ENCODE measurements around the gene NBPF3. TPM values are rescaled to one million over a fixed set of nuclear protein-coding genes. Genes with fewer than 3 reads are reported as not detected.

NBPF3 gene
- total RNA-seq, 1 donor from 2014 or later = 15.0 TPM

- no peaks in the 10 kb centered on the region for H3K36me3 Mint-ChIP-seq (ENCODE audit: low read depth)
- no peak for DNase-seq (ENCODE audit: low spot score)
- H3K4me1 Mint-ChIP-seq (ENCODE audit: low read depth) = peaks cover 5% of the 10 kb centered on the region
- no peaks in the 10 kb centered on the region for H3K9me3 Mint-ChIP-seq (ENCODE audit: low read depth)
- TF ChIP-seq CTCF (IDR thresholded peaks at IDR 0.05) = no peak
- no peaks in the 10 kb centered on the region for H3K27me3 Mint-ChIP-seq (ENCODE audit: low read depth)
- no peak overlapping the region for H3K27ac Mint-ChIP-seq (ENCODE audit: unreplicated experiment)
- H3K4me3 Mint-ChIP-seq (ENCODE audit: unreplicated experiment) = no peak overlapping the region
Measured at GRCh38 chr1:21522525-21523038, 82.6 kb downstream of the NBPF3 start.

- no peaks in the 10 kb centered on the region for H3K27me3 Mint-ChIP-seq (ENCODE audit: low read depth)
- H3K4me1 Mint-ChIP-seq (ENCODE audit: low read depth) = peaks cover 5% of the 10 kb centered on the region
- no peak overlapping the region for H3K4me3 Mint-ChIP-seq (ENCODE audit: unreplicated experiment)
Measured at GRCh38 chr1:21523297-21523813, 83.4 kb downstream of the NBPF3 start.

GRCh38 chr1:21524220-21524619 is 84.3 kb downstream of the NBPF3 start:
- Mint-ChIP-seq H3K9me3 (ENCODE audit: low read depth) (no peaks in the 10 kb centered on the region), H3K27ac (ENCODE audit: unreplicated experiment) (no peak overlapping the region), H3K27me3 (ENCODE audit: low read depth) (no peaks in the 10 kb centered on the region), H3K36me3 (ENCODE audit: low read depth) (no peaks in the 10 kb centered on the region), H3K4me1 (ENCODE audit: low read depth) (peaks cover 5% of the 10 kb centered on the region), H3K4me3 (ENCODE audit: unreplicated experiment) (no peak overlapping the region)
- DNase-seq (ENCODE audit: low spot score) = no peak
- no peak for TF ChIP-seq CTCF (IDR thresholded peaks at IDR 0.05)

More at GRCh38 chr1:21523297-21523813, 83.4 kb downstream of the NBPF3 start:
- no peak for TF ChIP-seq CTCF (IDR thresholded peaks at IDR 0.05)
- H3K36me3 Mint-ChIP-seq (ENCODE audit: low read depth) = no peaks in the 10 kb centered on the region
- no peak for DNase-seq (ENCODE audit: low spot score)
- no peak overlapping the region for H3K27ac Mint-ChIP-seq (ENCODE audit: unreplicated experiment)
- H3K9me3 Mint-ChIP-seq (ENCODE audit: low read depth) = no peaks in the 10 kb centered on the region

GRCh38 chr1:21524686-21525339 is 84.9 kb downstream of the NBPF3 start:
- no peak for TF ChIP-seq CTCF (IDR thresholded peaks at IDR 0.05)
- no peak overlapping the region for H3K27ac Mint-ChIP-seq (ENCODE audit: unreplicated experiment)
- no peaks in the 10 kb centered on the region for H3K27me3 Mint-ChIP-seq (ENCODE audit: low read depth)
- H3K4me1 Mint-ChIP-seq (ENCODE audit: low read depth) = peaks cover 5% of the 10 kb centered on the region
- H3K9me3 Mint-ChIP-seq (ENCODE audit: low read depth) = no peaks in the 10 kb centered on the region
- H3K4me3 Mint-ChIP-seq (ENCODE audit: unreplicated experiment) = no peak overlapping the region
- H3K36me3 Mint-ChIP-seq (ENCODE audit: low read depth) = no peaks in the 10 kb centered on the region
- DNase-seq (ENCODE audit: low spot score) = no peak

- Mint-ChIP-seq H3K9me3 (ENCODE audit: low read depth) (no peaks in the 10 kb centered on the region), H3K4me1 (ENCODE audit: low read depth) (peaks cover 7% of the 10 kb centered on the region), H3K27ac (ENCODE audit: unreplicated experiment) (no peak overlapping the region), H3K4me3 (ENCODE audit: unreplicated experiment) (no peak overlapping the region), H3K27me3 (ENCODE audit: low read depth) (no peaks in the 10 kb centered on the region), H3K36me3 (ENCODE audit: low read depth) (no peaks in the 10 kb centered on the region)
- TF ChIP-seq CTCF (IDR thresholded peaks at IDR 0.05) = no peak
- DNase-seq (ENCODE audit: low spot score) = no peak
Measured at GRCh38 chr1:21525340-21525717, 85.4 kb downstream of the NBPF3 start.
